ENCODE measurements around the gene SCAND1. TPM values are rescaled to one million over a fixed set of nuclear protein-coding genes. Genes with fewer than 3 reads are reported as not detected.

SCAND1 gene
- total and polyA plus RNA-seq, 9 of the 15 experiments (the other 6 are each of a cell fraction or from before 2014, with no cell fraction given) = 0.08 to 94.0 (median 5.8) TPM

GRCh38 chr20:35909796-35910195, 44.5 kb downstream of the SCAND1 start:
- peaks cover 38% of the 10 kb centered on the region; the same call in 2 of the 3 replicates for H3K36me3 ChIP-seq (ENCODE audit: control insufficient read depth, insufficient read depth, low read length)
- CTCF ChIA-PET (ENCODE audit: low intra/inter-chr PET ratio) = no interaction called here
- no peak overlapping the region for H2AFZ ChIP-seq (ENCODE audit: low read depth, low read length)
- intact Hi-C loops (cut with micrococcal nuclease) = loop anchor here (10.0 kb wide), 1 partner anchor 135 kb away; the partner anchor contains the start of gene PHF20
- POLR2A ChIA-PET = no interaction called here
- no peaks in the 10 kb centered on the region for H3K9me1 ChIP-seq (ENCODE audit: control insufficient read depth, insufficient read depth, low read length)
- no peaks in the 10 kb centered on the region for H3K27me3 ChIP-seq (ENCODE audit: control insufficient read depth in 2 of 2, insufficient read depth in 2 of 2, low read length in 2 of 2)
- H3K79me2 ChIP-seq (ENCODE audit: control insufficient read depth, insufficient read depth, low read length) = peaks cover 3% of the 10 kb centered on the region; the same call in 2 of the 3 replicates
- peaks cover 17 to 40% of the 10 kb centered on the region in 2 experiments for H3K4me1 ChIP-seq (replicated peaks in 1 of 2; ENCODE audit: control insufficient read depth in 2 of 2, insufficient read depth in 2 of 2, low read length in 2 of 2)
- ATAC-seq (no peak), FAIRE-seq (no peak), DNase-seq (ENCODE audit: extremely low read depth in 1 of 4, low spot score in 3 of 4) (no peak)
- TF ChIP-seq LARP7 (IDR thresholded peaks at IDR 0.05) (no peak), RBM25 (IDR thresholded peaks at IDR 0.05; ENCODE audit: low read depth, low read length, severe bottlenecking) (peak; percentile 74)
- H4K20me1 ChIP-seq (replicated peaks; ENCODE audit: control insufficient read depth, insufficient read depth, low read length) = peaks cover 5% of the 10 kb centered on the region; the same call in 1 of the 2 replicates
- H3K9me3 ChIP-seq (replicated peaks; ENCODE audit: control insufficient read depth, insufficient read depth, low read depth, low read length) = no peaks in the 10 kb centered on the region
- WGBS (ENCODE audit: insufficient coverage, low coverage, missing lambda C conversion rate) = 86% methylated on average over 1 of the region's 1 CpG
- H3K27ac ChIP-seq (ENCODE audit: extremely low read depth, low read depth, low read length) = no peak overlapping the region
- no peak overlapping the region for H3K4me3 ChIP-seq
- in situ Hi-C loops (cut with MboI) = no loop called here
- no TSS peak for BruUV-seq (replicated peaks)
- no peak overlapping the region for H3K9ac ChIP-seq (ENCODE audit: insufficient read depth in 1 of 2, low read depth in 2 of 2, low read length in 2 of 2)
- H3K4me2 ChIP-seq (ENCODE audit: insufficient read depth, low read length) = no peak overlapping the region

DNA sequence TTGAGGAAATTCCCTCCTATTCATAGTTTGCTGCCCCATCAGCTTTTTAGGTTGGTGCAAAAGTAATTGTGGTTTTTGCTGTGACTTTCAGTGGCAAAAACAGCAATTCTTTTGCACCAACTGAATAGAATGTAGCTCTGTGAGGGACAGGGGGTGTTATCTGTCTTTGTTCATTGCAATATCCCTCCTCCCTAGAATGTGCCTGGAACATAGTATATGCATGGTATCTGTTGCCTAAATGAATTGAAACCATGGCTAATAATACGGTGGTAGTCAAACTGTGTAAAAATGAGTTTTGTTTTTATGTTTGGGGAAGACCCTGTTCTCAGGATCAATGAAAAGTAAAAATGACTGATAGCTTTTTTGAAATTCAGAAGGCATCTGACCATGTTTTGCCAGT, 45.1 kb downstream of the SCAND1 start:
- POLR2A ChIA-PET = no interaction called here

More for the DNA sequence above, 45.1 kb downstream of the SCAND1 start:
- no peak overlapping the region for H3K4me2 ChIP-seq (ENCODE audit: insufficient read depth, low read length)
- H3K27ac ChIP-seq (ENCODE audit: extremely low read depth, low read depth, low read length) = no peak overlapping the region
- no peak overlapping the region for H3K4me3 ChIP-seq
- intact Hi-C loops (cut with micrococcal nuclease) = loop anchor here (10.0 kb wide), 1 partner anchor 134 kb away; the partner anchor contains the start of gene PHF20
- H2AFZ ChIP-seq (ENCODE audit: low read depth, low read length) = no peak overlapping the region
- DNase-seq (ENCODE audit: extremely low read depth in 1 of 4, low spot score in 3 of 4) (no peak), ATAC-seq (no peak), FAIRE-seq (no peak)
- 91% methylated on average over 1 of the region's 1 CpG for WGBS (ENCODE audit: insufficient coverage, low coverage, missing lambda C conversion rate)
- H3K9ac ChIP-seq (ENCODE audit: insufficient read depth in 1 of 2, low read depth in 2 of 2, low read length in 2 of 2) = no peak overlapping the region
- H3K9me3 ChIP-seq (replicated peaks; ENCODE audit: control insufficient read depth, insufficient read depth, low read depth, low read length) = no peaks in the 10 kb centered on the region
- peaks cover 3% of the 10 kb centered on the region; the same call in 2 of the 3 replicates for H3K79me2 ChIP-seq (ENCODE audit: control insufficient read depth, insufficient read depth, low read length)
- no TSS peak for BruUV-seq (replicated peaks)
- H3K36me3 ChIP-seq (ENCODE audit: control insufficient read depth, insufficient read depth, low read length) = peaks cover 34% of the 10 kb centered on the region; the same call in 2 of the 3 replicates
- H3K9me1 ChIP-seq (ENCODE audit: control insufficient read depth, insufficient read depth, low read length) = no peaks in the 10 kb centered on the region
- H3K4me1 ChIP-seq (replicated peaks in 1 of 2; ENCODE audit: control insufficient read depth in 2 of 2, insufficient read depth in 2 of 2, low read length in 2 of 2) = peaks cover 17 to 42% of the 10 kb centered on the region in 2 experiments
- in situ Hi-C loops (cut with MboI) = no loop called here
- TF ChIP-seq, protein P1, sequence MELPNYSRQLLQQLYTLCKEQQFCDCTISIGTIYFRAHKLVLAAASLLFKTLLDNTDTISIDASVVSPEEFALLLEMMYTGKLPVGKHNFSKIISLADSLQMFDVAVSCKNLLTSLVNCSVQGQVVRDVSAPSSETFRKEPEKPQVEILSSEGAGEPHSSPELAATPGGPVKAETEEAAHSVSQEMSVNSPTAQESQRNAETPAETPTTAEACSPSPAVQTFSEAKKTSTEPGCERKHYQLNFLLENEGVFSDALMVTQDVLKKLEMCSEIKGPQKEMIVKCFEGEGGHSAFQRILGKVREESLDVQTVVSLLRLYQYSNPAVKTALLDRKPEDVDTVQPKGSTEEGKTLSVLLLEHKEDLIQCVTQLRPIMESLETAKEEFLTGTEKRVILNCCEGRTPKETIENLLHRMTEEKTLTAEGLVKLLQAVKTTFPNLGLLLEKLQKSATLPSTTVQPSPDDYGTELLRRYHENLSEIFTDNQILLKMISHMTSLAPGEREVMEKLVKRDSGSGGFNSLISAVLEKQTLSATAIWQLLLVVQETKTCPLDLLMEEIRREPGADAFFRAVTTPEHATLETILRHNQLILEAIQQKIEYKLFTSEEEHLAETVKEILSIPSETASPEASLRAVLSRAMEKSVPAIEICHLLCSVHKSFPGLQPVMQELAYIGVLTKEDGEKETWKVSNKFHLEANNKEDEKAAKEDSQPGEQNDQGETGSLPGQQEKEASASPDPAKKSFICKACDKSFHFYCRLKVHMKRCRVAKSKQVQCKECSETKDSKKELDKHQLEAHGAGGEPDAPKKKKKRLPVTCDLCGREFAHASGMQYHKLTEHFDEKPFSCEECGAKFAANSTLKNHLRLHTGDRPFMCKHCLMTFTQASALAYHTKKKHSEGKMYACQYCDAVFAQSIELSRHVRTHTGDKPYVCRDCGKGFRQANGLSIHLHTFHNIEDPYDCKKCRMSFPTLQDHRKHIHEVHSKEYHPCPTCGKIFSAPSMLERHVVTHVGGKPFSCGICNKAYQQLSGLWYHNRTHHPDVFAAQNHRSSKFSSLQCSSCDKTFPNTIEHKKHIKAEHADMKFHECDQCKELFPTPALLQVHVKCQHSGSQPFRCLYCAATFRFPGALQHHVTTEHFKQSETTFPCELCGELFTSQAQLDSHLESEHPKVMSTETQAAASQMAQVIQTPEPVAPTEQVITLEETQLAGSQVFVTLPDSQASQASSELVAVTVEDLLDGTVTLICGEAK (IDR thresholded peaks at IDR 0.05) = peak; percentile 20; the same call in 1 of the 2 replicates
- TF ChIP-seq, protein P1 (CRISPR knock-in tag; IDR thresholded peaks at IDR 0.05) = no peak
- no peak for TF ChIP-seq NR2C1 (IDR thresholded peaks at IDR 0.05)
- TF ChIP-seq NR2C1 (tag; IDR thresholded peaks at IDR 0.05) = no peak
- no peaks in the 10 kb centered on the region for H3K27me3 ChIP-seq (ENCODE audit: control insufficient read depth in 2 of 2, insufficient read depth in 2 of 2, low read length in 2 of 2)
- H4K20me1 ChIP-seq (replicated peaks; ENCODE audit: control insufficient read depth, insufficient read depth, low read length) = peaks cover 5% of the 10 kb centered on the region; the same call in 1 of the 2 replicates
- CTCF ChIA-PET (ENCODE audit: low intra/inter-chr PET ratio) = no interaction called here

All from K562 (cell line).